K562 (cell line): ENCODE measurements around the gene REC8. TPM values are rescaled to one million over a fixed set of nuclear protein-coding genes. Genes with fewer than 3 reads are reported as not detected.

Source experiments
- ATAC-seq: fragments of 200-7000 bp; cut with Tn5 transposase; 3 replicates; pipeline ENCODE4 v1.9.1; 2020; ENCODE audit warnings: moderate library complexity
- BruUV-seq: library from RNA; stranded (reverse); fragments of 400-500 nt; replicated peaks from 2 replicates; lab custom pipeline; 2021; lab: Mats Ljungman, UMichigan
- CTCF ChIA-PET: fragments of 300-600 bp; formaldehyde crosslinking; extraction: SDS; loops from one replicate; lab custom pipeline; 2021; ENCODE audit warnings: low intra/inter-chr PET ratio; lab: Yijun Ruan, JAX
- POLR2A ChIA-PET: fragments of 300-600, 350-650 bp; sonication (Branson Sonifier 250); formaldehyde crosslinking; extraction: SDS; loops from one replicate; lab custom pipeline; 2021; ENCODE audit warnings: antibody characterized with exemption, inconsistent platforms; lab: Yijun Ruan, JAX
- DNase-seq, 4 experiments: peaks; one replicate each; pipeline versions ENCODE4 v3.0.0 to v3.0.0-alpha.2; 2011 to 2018; ENCODE audit warnings: low spot score in 3 of 4, mixed read lengths in 3 of 4; ENCODE audit errors: extremely low read depth in 1 of 4
- FAIRE-seq: peaks from 2 replicates; lab custom pipeline; 2011; peaks lifted over from hg19 to GRCh38; lab: Jason Lieb, UNC
- H2AFZ ChIP-seq: 2 replicates; pipeline ENCODE4 v1.6.0; 2011; ENCODE audit warnings: low read depth, low read length, control low read depth, inconsistent platforms
- H3K27ac ChIP-seq: fragments of 200-600 bp; 3 replicates; pipeline ENCODE4 v1.8.0; 2011; ENCODE audit warnings: low read depth, mild to moderate bottlenecking, control low read depth, inconsistent platforms, low read length, moderate library complexity, mixed read lengths; ENCODE audit errors: extremely low read depth
- H3K27me3 ChIP-seq, 2 experiments: fragments of 300-600 bp in 1 of 2; 2 replicates in 1 of 2; 3 replicates in 1 of 2; pipeline versions ENCODE4 v1.6.0 to v1.8.0; 2011; ENCODE audit warnings: inconsistent platforms in 2 of 2, low read length in 2 of 2, mild to moderate bottlenecking in 1 of 2, mixed read lengths in 1 of 2, moderate library complexity in 1 of 2; ENCODE audit not compliant: control insufficient read depth in 2 of 2, insufficient read depth in 2 of 2
- H3K36me3 ChIP-seq: fragments of 300-600 bp; 3 replicates; pipeline ENCODE4 v1.8.0; 2011; ENCODE audit warnings: mild to moderate bottlenecking, low read length, inconsistent platforms; ENCODE audit not compliant: control insufficient read depth, insufficient read depth
- H3K4me1 ChIP-seq, 2 experiments: fragments of 200-600 bp in 1 of 2; replicated peaks in 1 of 2; 2 replicates in 1 of 2; 3 replicates in 1 of 2; pipeline versions ENCODE4 v1.5.1 to v1.8.0; 2011; ENCODE audit warnings: inconsistent platforms in 2 of 2, low read length in 2 of 2, mild to moderate bottlenecking in 1 of 2, mixed read lengths in 1 of 2, moderate library complexity in 1 of 2; ENCODE audit not compliant: control insufficient read depth in 2 of 2, insufficient read depth in 2 of 2
- H3K4me2 ChIP-seq: 2 replicates; pipeline ENCODE4 v1.6.1; 2011; ENCODE audit warnings: low read length, control low read depth, inconsistent platforms, mixed read lengths; ENCODE audit not compliant: insufficient read depth
- H3K4me3 ChIP-seq: fragments of 200-600 bp; sonication (generic), shearing (Covaris generic); 2 replicates; pipeline ENCODE4 v1.5.1; 2016; ENCODE audit warnings: control low read depth, inconsistent platforms
- H3K79me2 ChIP-seq: fragments of 200-600 bp; 3 replicates; pipeline ENCODE4 v1.8.0; 2011; ENCODE audit warnings: low read length, inconsistent platforms; ENCODE audit not compliant: control insufficient read depth, insufficient read depth
- H3K9ac ChIP-seq, 2 experiments: 2 replicates each; pipeline versions ENCODE4 v1.6.0 to v1.6.1; 2011; ENCODE audit warnings: low read depth in 2 of 2, low read length in 2 of 2, control low read depth in 1 of 2, inconsistent platforms in 1 of 2, mild to moderate bottlenecking in 1 of 2, mixed read lengths in 1 of 2; ENCODE audit not compliant: insufficient read depth in 1 of 2
- H3K9me1 ChIP-seq: one replicate; pipeline ENCODE4 v1.6.0; 2011; ENCODE audit warnings: inconsistent platforms, mild to moderate bottlenecking, low read length, moderate library complexity; ENCODE audit not compliant: control insufficient read depth, insufficient read depth
- H3K9me3 ChIP-seq: replicated peaks from 2 replicates; pipeline ENCODE4 v1.5.1; 2011; ENCODE audit warnings: low read depth, low read length, inconsistent platforms; ENCODE audit not compliant: control insufficient read depth, insufficient read depth
- H4K20me1 ChIP-seq: replicated peaks from 2 replicates; pipeline ENCODE4 v1.6.1; 2011; ENCODE audit warnings: low read length, inconsistent platforms, mixed read lengths; ENCODE audit not compliant: control insufficient read depth, insufficient read depth
- ASH1L ChIP-seq: fragments of 450-650 bp; IDR thresholded peaks from 2 replicates; pipeline ENCODE4 v1.6.1; 2018; ENCODE audit warnings: borderline replicate concordance, mild to moderate bottlenecking, low read depth; ENCODE audit not compliant: partially characterized antibody
- ATF4 ChIP-seq: fragments of 450-650 bp; formaldehyde crosslinking; IDR thresholded peaks from 2 replicates; pipeline ENCODE4 v1.4.0; 2022; ENCODE audit warnings: mild to moderate bottlenecking, moderate library complexity
- BMI1 ChIP-seq: fragments of 150-350 bp; IDR thresholded peaks from 2 replicates; pipeline ENCODE4 v1.6.1; 2014; ENCODE audit warnings: low read length
- CREBBP ChIP-seq: IDR thresholded peaks from one replicate; pipeline ENCODE4 v1.6.1; 2012; ENCODE audit warnings: low read depth, mild to moderate bottlenecking, control low read depth, inconsistent platforms, low read length
- HMGN3 ChIP-seq: IDR thresholded peaks from 2 replicates; pipeline ENCODE4 v1.6.1; 2011; ENCODE audit warnings: borderline replicate concordance, low read depth, mild to moderate bottlenecking, mixed read lengths, low read length; ENCODE audit not compliant: insufficient read length; ENCODE audit errors: extremely low read depth
- L3MBTL2 ChIP-seq: fragments of 450-650 bp; IDR thresholded peaks from 2 replicates; pipeline ENCODE4 v1.6.1; 2016; ENCODE audit warnings: mild to moderate bottlenecking, moderate library complexity
- MAZ ChIP-seq, 2 experiments: fragments of 450-650 bp in 1 of 2; sonication (generic) in 1 of 2; formaldehyde crosslinking; IDR thresholded peaks in 1 of 2; conservative IDR thresholded peaks in 1 of 2; 2 replicates each; pipeline versions ENCODE4 v1.4.0 to v1.5.0; 2020; ENCODE audit warnings: mild to moderate bottlenecking in 1 of 2, missing genetic modification reagents in 1 of 2
- PML ChIP-seq: IDR thresholded peaks from 2 replicates; pipeline ENCODE4 v1.6.1; 2012; ENCODE audit warnings: low read length, inconsistent platforms
- POLR2A ChIP-seq: fragments of 450-650 bp; conservative IDR thresholded peaks from 2 replicates; pipeline ENCODE4 v1.6.1; 2016
- POLR2G ChIP-seq: fragments of 200-400 bp; formaldehyde crosslinking; IDR thresholded peaks from 2 replicates; pipeline ENCODE4 v1.6.1; 2017; ENCODE audit warnings: low read depth, mild to moderate bottlenecking, antibody characterized with exemption, low read length, moderate library complexity
- TAF15 ChIP-seq: fragments of 200-400 bp; formaldehyde crosslinking; IDR thresholded peaks from 2 replicates; pipeline ENCODE4 v1.6.1; 2017; ENCODE audit warnings: mild to moderate bottlenecking, low read depth, low read length, moderate library complexity
- U2AF1 ChIP-seq: fragments of 200-400 bp; formaldehyde crosslinking; optimal IDR thresholded peaks from 2 replicates; pipeline ENCODE3; 2017; ENCODE audit warnings: mild to moderate bottlenecking, low read depth, low read length, moderate library complexity
- ZNF764 ChIP-seq: fragments of 250-450 bp; sonication (Bioruptor Pico); IDR thresholded peaks from 2 replicates; pipeline ENCODE4 v1.4.0; 2020; ENCODE audit warnings: low read depth, mild to moderate bottlenecking, moderate library complexity
- WGBS: fragments of 100-300 bp; shearing (Covaris generic); methylation state at CpG from one replicate; pipeline ENCODE4 v1.1.6; 2016; ENCODE audit warnings: low coverage, mixed read lengths; ENCODE audit not compliant: insufficient coverage; ENCODE audit errors: missing lambda C conversion rate; 5-methylcytosine and 5-hydroxymethylcytosine counted together
- in situ Hi-C: fragments of 300-500 bp; cut with MboI; formaldehyde crosslinking; loops from 4 replicates; pipeline ENCODE4 v1.15.0; 2018; ENCODE audit warnings: inconsistent platforms, mixed read lengths
- intact Hi-C: fragments of 100-400 bp; cut with micrococcal nuclease; formaldehyde crosslinking; loops from 2 replicates; pipeline ENCODE4 v1.14.2; 2022
- polyA plus RNA-seq, 8 experiments: library from polyadenylated mRNA; depleted of rRNA in 4 of 8; stranded (reverse) in 5 of 8; unstranded in 3 of 8; fragments of >200 nt; fragmentation: Nextera tagmentation in 2 of 8; fragmentation: Illumina TruSeq in 1 of 8; extraction: Ambion mirVana in 2 of 8; extraction: Trizol in 1 of 8; gene quantifications; 2 replicates each; pipeline versions ENCODE4 v1.2.1 to v1.2.3, GENCODE V29; 2011 to 2014; ENCODE audit warnings: inconsistent platforms in 1 of 8, missing spikeins in 1 of 8
- total RNA-seq, 7 experiments: library from RNA; depleted of rRNA in 6 of 7; stranded (reverse); fragments of >200 nt in 6 of 7; fragmentation: Illumina TruSeq in 2 of 7; extraction: Trizol in 2 of 7; gene quantifications; 2 replicates each; pipeline versions ENCODE4 v1.2.1 to v1.2.3, GENCODE V29; 2011 to 2021; ENCODE audit warnings: low replicate concordance in 1 of 7

The REC8 gene
- total and polyA plus RNA-seq, 9 of the 15 experiments (the other 6 are each of a cell fraction or from before 2014, with no cell fraction given) = 0.11 to 2.5 (median 0.85) TPM

GRCh38 chr14:24177891-24178290 lies 6.0 kb downstream of the REC8 start:
- FAIRE-seq (no peak), ATAC-seq (no peak)
- POLR2A ChIA-PET = interaction anchor here (1.2 kb wide), 1 partner anchor 11 kb away, joined by 4 read pairs; the partner anchor contains the start of gene IPO4

More at GRCh38 chr14:24177891-24178290, 6.0 kb downstream of the REC8 start:
- DNase-seq = no peak
- no peaks in the 10 kb centered on the region; a peak in 2 of 5 replicates for H3K4me1 ChIP-seq
- H3K27ac ChIP-seq = no peak overlapping the region
- no peaks in the 10 kb centered on the region for H4K20me1 ChIP-seq
- BruUV-seq = no TSS peak
- H3K27me3 ChIP-seq = no peaks in the 10 kb centered on the region
- H2AFZ ChIP-seq = no peak overlapping the region
- H3K79me2 ChIP-seq = no peaks in the 10 kb centered on the region
- no peak overlapping the region for H3K9ac ChIP-seq
- H3K4me2 ChIP-seq = no peak overlapping the region
- peaks cover 44% of the 10 kb centered on the region; the same call in 2 of the 3 replicates for H3K36me3 ChIP-seq
- in situ Hi-C loops = no loop called here
- no peaks in the 10 kb centered on the region for H3K9me3 ChIP-seq
- intact Hi-C loops = no loop called here
- no peaks in the 10 kb centered on the region for H3K9me1 ChIP-seq
- no peak overlapping the region for H3K4me3 ChIP-seq
- CTCF ChIA-PET = no interaction called here
- TF ChIP-seq PML = no peak
- TF ChIP-seq ASH1L = no peak
- no peak for TF ChIP-seq ZNF764 (CRISPR knock-in tag)
- no peak for TF ChIP-seq TAF15
- TF ChIP-seq POLR2G = no peak
- TF ChIP-seq U2AF1 = no peak
- TF ChIP-seq ATF4 (CRISPR knock-in tag) = no peak
- TF ChIP-seq POLR2A = no peak
- TF ChIP-seq HMGN3 = no peak
- no peak for TF ChIP-seq CREBBP
- TF ChIP-seq BMI1 = no peak
- TF ChIP-seq MAZ (CRISPR knock-in tag; conservative IDR thresholded peaks at IDR 0.05 in 1 of 2, IDR thresholded peaks at IDR 0.05 in 1 of 2) = no peak
- no peak for TF ChIP-seq L3MBTL2
- 100% methylated on average over 3 of the region's 14 CpGs for WGBS
